PC-3 (cell line): ENCODE results near the gene GOLGA6L2. TPM values are rescaled to one million over a fixed set of nuclear protein-coding genes. Genes with fewer than 3 reads are reported as not detected.
A peak's percentile ranks its signal among the peaks of the same experiment; 100 is the strongest.

Experiments used
- ATAC-seq: fragments of 200-7000 bp; cut with Tn5 transposase; 2 replicates; pipeline ENCODE4 v1.9.1; 2020; ENCODE audit warnings: mild to moderate bottlenecking, moderate library complexity
- BruUV-seq: library from RNA; stranded (reverse); fragments of 400-500 nt; replicated peaks from 2 replicates; lab custom pipeline; 2021; lab: Mats Ljungman, UMichigan
- CTCF ChIA-PET: fragments of 300-600 bp; sonication (Branson Sonifier 250); formaldehyde crosslinking; loops from one replicate; lab custom pipeline; 2022; ENCODE audit warnings: antibody characterized with exemption; lab: Charles Lee
- POLR2A ChIA-PET: fragments of 300-600 bp; sonication (Branson Sonifier 250); formaldehyde crosslinking; loops from one replicate; lab custom pipeline; 2022; ENCODE audit warnings: antibody characterized with exemption; ENCODE audit not compliant: unreplicated experiment; lab: Charles Lee
- DNase-seq: peaks from one replicate; pipeline ENCODE4 v3.0.0-alpha.2; 2015
- H2AFZ ChIP-seq: fragments of 300-600 bp; sonication (generic); 2 replicates; pipeline ENCODE4 v1.6.0; 2016; ENCODE audit warnings: antibody characterized with exemption, low read length
- H3F3A ChIP-seq: fragments of 300-600 bp; sonication (generic); one replicate; pipeline ENCODE4 v1.6.0; 2017; ENCODE audit warnings: antibody characterized with exemption, low read length, control low read depth, mild to moderate bottlenecking; ENCODE audit not compliant: unreplicated experiment
- H3K27ac ChIP-seq: fragments of 300-600 bp; sonication (generic); 2 replicates; pipeline ENCODE4 v1.5.1; 2016; ENCODE audit warnings: mild to moderate bottlenecking, low read length
- H3K27me3 ChIP-seq: fragments of 300-600 bp; sonication (generic); 2 replicates; pipeline ENCODE4 v1.6.1; 2016; ENCODE audit warnings: low read length, mixed read lengths
- H3K36me3 ChIP-seq: fragments of 300-600 bp; sonication (generic); 2 replicates; pipeline ENCODE4 v1.6.1; 2016; ENCODE audit warnings: low read depth, mixed run types, low read length, mixed read lengths
- H3K4me1 ChIP-seq: fragments of 300-600 bp; sonication (generic); 2 replicates; pipeline ENCODE4 v1.5.1; 2016; ENCODE audit warnings: low read length; ENCODE audit not compliant: insufficient read depth
- H3K4me2 ChIP-seq: fragments of 300-600 bp; sonication (generic); 2 replicates; pipeline ENCODE4 v1.6.0; 2016; ENCODE audit warnings: low read length
- H3K4me3 ChIP-seq: fragments of 300-600 bp; sonication (generic); 2 replicates; pipeline ENCODE4 v1.5.1; 2016; ENCODE audit warnings: mild to moderate bottlenecking, low read length, mixed read lengths
- H3K79me2 ChIP-seq: fragments of 300-600 bp; sonication (generic); 2 replicates; pipeline ENCODE4 v1.6.1; 2017; ENCODE audit warnings: low read length, mixed read lengths
- H3K9ac ChIP-seq: fragments of 300-600 bp; sonication (generic); 2 replicates; pipeline ENCODE4 v1.6.0; 2016; ENCODE audit warnings: mild to moderate bottlenecking, low read length
- H3K9me2 ChIP-seq: fragments of 300-600 bp; sonication (generic); replicated peaks from 2 replicates; pipeline ENCODE4 v1.6.1; 2016; ENCODE audit warnings: mixed run types, low read length, mixed read lengths
- H3K9me3 ChIP-seq: fragments of 300-600 bp; sonication (generic); 2 replicates; pipeline ENCODE4 v1.6.1; 2016; ENCODE audit warnings: low read length, mixed read lengths
- H4K20me1 ChIP-seq: fragments of 300-600 bp; sonication (generic); 2 replicates; pipeline ENCODE4 v1.6.1; 2016; ENCODE audit warnings: low read length, mixed read lengths
- CTCF ChIP-seq: fragments of 300-600 bp; sonication (generic); conservative IDR thresholded peaks from 2 replicates; pipeline ENCODE4 v1.5.1; 2017; ENCODE audit warnings: antibody characterized with exemption, low read depth, mild to moderate bottlenecking, low read length
- EZH2 ChIP-seq: fragments of 300-600 bp; sonication (generic); IDR thresholded peaks from one replicate; pipeline ENCODE4 v1.6.1; 2017; ENCODE audit warnings: antibody characterized with exemption, mild to moderate bottlenecking, low read length; ENCODE audit not compliant: unreplicated experiment
- EZH2phosphoT487 ChIP-seq: fragments of 300-600 bp; sonication (generic); IDR thresholded peaks from 2 replicates; pipeline ENCODE4 v1.6.1; 2018; ENCODE audit warnings: mild to moderate bottlenecking, antibody characterized with exemption, low read length, borderline replicate concordance
- intact Hi-C: fragments of 100-400 bp; cut with micrococcal nuclease; formaldehyde crosslinking; loops from 2 replicates; pipeline ENCODE4 v1.9.0; 2023
- total RNA-seq: library from RNA; depleted of rRNA; stranded (reverse); fragments of >200 nt; gene quantifications from 2 replicates; pipeline ENCODE4 v1.2.3, GENCODE V29; 2014; rRNA removed

GOLGA6L2 gene
- total RNA-seq, 1 experiment from 2014 or later, result not detected

- no peak overlapping the region for H3K4me2 ChIP-seq
- no peaks in the 10 kb centered on the region for H3K36me3 ChIP-seq
- no peak overlapping the region for H3K4me3 ChIP-seq
- intact Hi-C loops, result no loop called here
- ChIA-PET POLR2A (no interaction called here), CTCF (no interaction called here)
- H3K9me2 ChIP-seq, result no peaks in the 10 kb centered on the region
- H3K4me1 ChIP-seq, result no peaks in the 10 kb centered on the region
- no peak overlapping the region for H2AFZ ChIP-seq
- BruUV-seq, result no TSS peak
- no peaks in the 10 kb centered on the region for H3K9me3 ChIP-seq
- no peak overlapping the region for H3K9ac ChIP-seq
- DNase-seq (peak; percentile 8), ATAC-seq (no peak)
- peaks cover 10% of the 10 kb centered on the region; the same call in 1 of the 2 replicates for H3K27me3 ChIP-seq
- no peaks in the 10 kb centered on the region for H3F3A ChIP-seq
- no peaks in the 10 kb centered on the region for H3K79me2 ChIP-seq
- no peak overlapping the region for H3K27ac ChIP-seq
- no peaks in the 10 kb centered on the region for H4K20me1 ChIP-seq
- TF ChIP-seq EZH2phosphoT487 (no peak), EZH2 (no peak), CTCF (no peak)
Observed at GRCh38 chr15:23397779-23398178, 49.3 kb downstream of the GOLGA6L2 start.

GRCh38 chr15:23395832-23396231 is 51.2 kb downstream of the GOLGA6L2 start:
- Histone ChIP-seq H3K4me3 (no peak overlapping the region), H2AFZ (no peak overlapping the region), H3K36me3 (no peaks in the 10 kb centered on the region), H3K9ac (no peak overlapping the region), H3K27ac (no peak overlapping the region), H3F3A (no peaks in the 10 kb centered on the region), H3K4me1 (no peaks in the 10 kb centered on the region), H3K4me2 (no peak overlapping the region), H3K27me3 (no peaks in the 10 kb centered on the region), H4K20me1 (no peaks in the 10 kb centered on the region), H3K79me2 (no peaks in the 10 kb centered on the region), H3K9me2 (no peaks in the 10 kb centered on the region), H3K9me3 (no peaks in the 10 kb centered on the region)
- ATAC-seq (no peak), DNase-seq (no peak)
- CTCF ChIA-PET, result no interaction called here
- POLR2A ChIA-PET, result no interaction called here
- intact Hi-C loops, result no loop called here
- no peak for TF ChIP-seq EZH2
- no peak for TF ChIP-seq CTCF
- BruUV-seq, result no TSS peak

DNA sequence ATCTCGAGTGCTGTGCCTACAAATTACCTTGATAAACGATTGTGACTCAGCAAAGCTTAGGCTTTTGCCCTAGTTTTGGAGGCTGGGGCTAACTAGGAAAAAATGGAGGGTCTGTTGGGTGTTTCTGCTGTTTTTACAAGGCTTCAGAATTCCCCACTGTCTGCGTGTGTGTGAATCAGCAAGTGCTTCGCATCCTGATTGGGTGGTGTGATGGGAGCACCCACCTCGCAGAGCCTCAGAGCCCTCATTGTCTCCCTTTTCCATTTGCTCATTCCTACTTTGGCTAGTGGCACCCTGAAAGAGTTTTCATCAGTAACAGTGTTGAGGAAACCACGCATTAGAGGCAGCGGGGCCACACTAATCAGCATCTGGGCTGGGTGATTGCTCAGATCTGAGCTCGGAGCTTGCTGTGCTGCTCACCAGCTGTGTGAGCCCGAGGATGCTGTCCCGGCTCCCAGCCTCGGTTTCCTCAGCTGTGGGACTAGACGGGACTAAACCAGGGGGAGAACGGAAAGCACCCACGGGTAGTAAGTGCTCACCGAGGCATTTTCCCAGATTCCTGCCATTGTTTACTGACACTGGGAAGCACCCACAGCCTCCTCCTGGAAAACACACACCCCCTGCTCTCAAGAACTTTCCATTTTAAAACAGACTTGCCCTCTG is 51.9 kb downstream of the GOLGA6L2 start:
- no peaks in the 10 kb centered on the region for H3K9me3 ChIP-seq
- BruUV-seq, result no TSS peak
- no peaks in the 10 kb centered on the region for H3K79me2 ChIP-seq
- H3K4me1 ChIP-seq, result no peaks in the 10 kb centered on the region
- H3K27ac ChIP-seq, result no peak overlapping the region
- no peak for TF ChIP-seq EZH2
- TF ChIP-seq CTCF, result no peak
- TF ChIP-seq EZH2phosphoT487, result no peak
- no peaks in the 10 kb centered on the region for H4K20me1 ChIP-seq
- H3K27me3 ChIP-seq, result no peaks in the 10 kb centered on the region
- peak overlapping the region; percentile 39 for H3K4me2 ChIP-seq
- DNase-seq (peak; percentile 12), ATAC-seq (no peak)
- no peak overlapping the region for H3K9ac ChIP-seq
- POLR2A ChIA-PET, result no interaction called here
- no peaks in the 10 kb centered on the region for H3K9me2 ChIP-seq
- no peaks in the 10 kb centered on the region for H3F3A ChIP-seq
- CTCF ChIA-PET, result no interaction called here
- no peaks in the 10 kb centered on the region for H3K36me3 ChIP-seq
- H2AFZ ChIP-seq, result no peak overlapping the region
- intact Hi-C loops, result no loop called here
- H3K4me3 ChIP-seq, result no peak overlapping the region

Other genes with a start within 250 kb of the GOLGA6L2 start
- not detected in 2 replicates for gene GOLGA6L26, start 113.0 kb downstream of the GOLGA6L2 start, total RNA-seq
- not detected in 2 replicates for gene GOLGA8S, start 92.5 kb downstream of the GOLGA6L2 start, total RNA-seq
- 0.18 and 1.8 TPM in 2 replicates for gene MKRN3, start 118.4 kb upstream of the GOLGA6L2 start, total RNA-seq
- gene MAGEL2, start 200.6 kb upstream of the GOLGA6L2 start, total RNA-seq, result not detected in 2 replicates
- not detected in 2 replicates for gene NDN, start 240.1 kb upstream of the GOLGA6L2 start, total RNA-seq